D721Med (cell line): ENCODE data around the gene GMDS.

Source experiments
- DNase-seq: peaks from one replicate; pipeline ENCODE4 v3.0.0; 2011; ENCODE audit warnings: low spot score; ENCODE audit not compliant: insufficient read length
- FAIRE-seq: peaks from 2 replicates; lab custom pipeline; 2011; peaks lifted over from hg19 to GRCh38; lab: Jason Lieb, UNC
- CTCF ChIP-seq: IDR thresholded peaks from 2 replicates; pipeline ENCODE4 v1.5.1; 2012; ENCODE audit warnings: mild to moderate bottlenecking, control low read depth; ENCODE audit not compliant: insufficient read depth; ENCODE audit errors: missing control alignments

The GMDS gene

GRCh38 chr6:1709234-1709641 is 536.2 kb downstream of the GMDS start:
- no peak for FAIRE-seq
- no peak for DNase-seq
- TF ChIP-seq CTCF: no peak

GRCh38 chr6:1708820-1709219 is 536.6 kb downstream of the GMDS start:
- no peak for FAIRE-seq
- no peak for DNase-seq

GRCh38 chr6:1708122-1708521 is 537.3 kb downstream of the GMDS start:
- FAIRE-seq (no peak), DNase-seq (no peak)
- no peak for TF ChIP-seq CTCF

More at GRCh38 chr6:1708820-1709219, 536.6 kb downstream of the GMDS start:
- TF ChIP-seq CTCF: no peak

GRCh38 chr6:1705630-1706029 is 539.8 kb downstream of the GMDS start:
- no peak for TF ChIP-seq CTCF
- FAIRE-seq: no peak
- no peak for DNase-seq

- no peak for TF ChIP-seq CTCF
- DNase-seq: no peak
- FAIRE-seq: no peak
These were observed 540.2 kb downstream of the GMDS start for GRCh38 chr6:1705183-1705582.

- DNase-seq (no peak), FAIRE-seq (no peak)
- no peak for TF ChIP-seq CTCF
These were observed 540.7 kb downstream of the GMDS start for GRCh38 chr6:1704711-1705110.

GRCh38 chr6:1703923-1704322 is 541.5 kb downstream of the GMDS start:
- FAIRE-seq: no peak
- no peak for TF ChIP-seq CTCF
- DNase-seq: no peak
